GM10847 (cell line): ENCODE measurements around the gene RAX.

Source experiments
- POLR2A ChIP-seq: IDR thresholded peaks from 2 replicates; pipeline ENCODE4 v1.6.1; 2011; ENCODE audit not compliant: insufficient read length; ENCODE audit errors: extremely low read depth

The RAX gene

DNA sequence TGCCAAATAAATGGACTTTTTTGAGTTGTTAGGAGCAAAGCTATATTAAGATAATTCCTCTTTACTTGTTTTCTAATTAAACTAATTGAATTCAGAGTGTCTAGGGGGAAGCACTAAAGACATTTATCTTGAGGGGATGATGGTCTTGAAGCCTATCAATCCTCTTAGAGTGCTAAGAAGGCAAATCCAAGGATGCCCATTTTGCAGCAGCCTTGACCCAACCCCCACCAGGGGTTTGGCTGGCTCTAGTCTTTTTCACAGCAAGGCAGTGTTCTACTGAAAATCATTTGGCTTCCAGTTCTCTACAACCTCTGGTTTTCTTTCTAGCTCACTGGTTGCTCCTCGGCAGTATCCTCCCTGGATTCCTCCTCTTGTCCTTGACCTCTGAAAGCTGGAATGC, 6.5 kb upstream of the RAX start:
- TF ChIP-seq POLR2A = no peak

DNA sequence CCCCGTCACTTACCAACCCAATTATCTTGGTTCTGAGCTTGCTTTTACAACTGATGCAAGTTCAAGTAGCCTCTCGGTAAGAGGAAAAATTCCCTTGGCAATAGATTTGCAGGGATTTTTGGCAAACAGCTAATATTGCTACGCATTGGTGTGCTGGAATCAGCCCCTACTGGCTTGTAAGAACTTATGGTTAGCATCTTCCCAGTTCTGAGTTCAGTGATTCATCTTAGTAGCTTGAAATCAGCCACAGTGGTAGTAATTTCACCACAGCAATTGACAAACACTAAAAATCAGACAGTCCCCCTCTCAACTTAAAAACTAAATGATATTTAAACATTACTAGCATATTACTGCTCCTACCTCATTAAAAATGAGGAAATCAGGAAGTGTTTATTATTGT, 5.9 kb upstream of the RAX start:
- TF ChIP-seq POLR2A = no peak

DNA sequence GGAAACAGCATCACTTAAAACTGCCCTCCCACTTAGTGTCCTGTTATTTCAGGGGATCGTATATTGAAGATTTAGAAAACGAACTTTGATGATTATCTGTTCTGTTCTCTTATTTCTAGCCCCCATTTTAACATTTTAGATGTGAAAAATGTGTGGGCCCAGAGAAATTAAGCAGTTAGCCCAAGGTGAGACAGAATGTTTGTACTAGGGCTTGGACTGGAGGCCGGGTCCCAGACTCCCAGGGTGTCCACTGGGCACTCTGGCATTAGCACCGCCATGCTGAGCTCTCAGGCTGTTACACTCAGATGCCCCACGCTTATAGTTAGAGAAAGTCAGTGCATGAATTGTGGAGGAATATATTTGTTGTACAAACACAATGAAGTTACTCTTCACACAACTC, 5.5 kb upstream of the RAX start:
- no peak for TF ChIP-seq POLR2A

DNA sequence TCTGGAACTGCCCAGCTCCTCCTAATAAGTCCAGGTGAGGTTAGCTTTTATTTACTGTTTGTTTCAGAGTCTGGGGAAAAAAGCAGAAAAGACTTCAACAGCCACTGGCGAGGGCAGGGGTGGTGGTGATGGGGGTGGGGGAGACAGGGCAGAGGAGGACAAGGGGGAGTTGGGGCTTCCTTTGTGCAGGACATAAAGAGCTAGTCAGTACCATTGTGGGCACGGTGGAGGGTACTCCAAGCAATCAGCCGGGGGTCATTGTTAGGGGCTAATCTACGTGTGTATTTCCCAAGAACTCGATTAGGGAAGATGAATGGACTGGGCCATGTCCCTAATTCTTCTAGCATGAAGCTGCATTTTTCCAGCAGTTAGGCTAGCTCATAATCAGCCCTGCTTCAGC, 2.8 kb upstream of the RAX start:
- TF ChIP-seq POLR2A = no peak

DNA sequence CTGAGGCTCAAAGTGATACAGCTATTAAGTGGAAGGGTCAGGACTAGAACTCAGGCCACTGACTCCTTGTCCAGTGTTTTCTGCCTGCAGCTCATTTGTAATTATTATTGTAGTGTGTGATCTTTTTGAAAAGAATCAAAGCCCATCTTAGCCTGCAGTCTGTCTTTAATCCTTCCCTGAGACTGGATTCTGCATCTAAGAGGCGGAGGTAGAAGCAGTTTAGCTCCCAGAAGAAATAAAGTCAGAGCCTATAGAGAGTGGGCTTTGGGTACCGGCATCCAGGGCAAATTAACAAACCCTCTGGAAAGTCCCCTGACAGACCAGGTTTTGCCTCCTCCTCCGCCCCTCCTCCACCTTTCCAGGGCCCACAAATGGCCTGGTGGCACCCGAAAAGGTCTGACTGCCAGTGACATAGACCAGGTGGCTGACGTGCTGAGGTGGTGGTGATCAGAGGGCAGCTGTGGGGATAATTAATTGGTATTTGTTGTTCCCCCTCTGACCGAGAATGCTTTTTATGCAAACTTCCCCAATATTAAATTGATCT, 2.2 kb upstream of the RAX start:
- TF ChIP-seq POLR2A = no peak

DNA sequence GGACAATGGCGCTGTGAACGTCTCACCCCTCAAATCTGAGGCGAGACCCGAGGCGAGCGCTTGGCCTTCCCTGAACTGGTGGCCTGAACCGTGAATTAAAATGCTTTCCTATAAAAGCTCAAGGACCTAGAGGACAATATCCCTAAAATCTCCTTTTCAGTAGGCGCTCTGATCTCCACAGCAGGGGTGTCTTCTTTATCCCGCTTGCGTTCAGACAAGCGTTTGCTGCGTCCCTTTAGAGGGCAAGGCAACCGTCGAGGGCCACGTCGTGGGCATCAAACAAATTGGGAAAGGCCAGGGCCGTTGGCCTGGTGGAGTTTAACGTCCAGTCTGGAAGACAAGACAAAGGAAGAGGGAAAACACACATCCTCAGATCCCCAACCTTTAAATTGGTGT, 1.3 kb upstream of the RAX start:
- no peak for TF ChIP-seq POLR2A

DNA sequence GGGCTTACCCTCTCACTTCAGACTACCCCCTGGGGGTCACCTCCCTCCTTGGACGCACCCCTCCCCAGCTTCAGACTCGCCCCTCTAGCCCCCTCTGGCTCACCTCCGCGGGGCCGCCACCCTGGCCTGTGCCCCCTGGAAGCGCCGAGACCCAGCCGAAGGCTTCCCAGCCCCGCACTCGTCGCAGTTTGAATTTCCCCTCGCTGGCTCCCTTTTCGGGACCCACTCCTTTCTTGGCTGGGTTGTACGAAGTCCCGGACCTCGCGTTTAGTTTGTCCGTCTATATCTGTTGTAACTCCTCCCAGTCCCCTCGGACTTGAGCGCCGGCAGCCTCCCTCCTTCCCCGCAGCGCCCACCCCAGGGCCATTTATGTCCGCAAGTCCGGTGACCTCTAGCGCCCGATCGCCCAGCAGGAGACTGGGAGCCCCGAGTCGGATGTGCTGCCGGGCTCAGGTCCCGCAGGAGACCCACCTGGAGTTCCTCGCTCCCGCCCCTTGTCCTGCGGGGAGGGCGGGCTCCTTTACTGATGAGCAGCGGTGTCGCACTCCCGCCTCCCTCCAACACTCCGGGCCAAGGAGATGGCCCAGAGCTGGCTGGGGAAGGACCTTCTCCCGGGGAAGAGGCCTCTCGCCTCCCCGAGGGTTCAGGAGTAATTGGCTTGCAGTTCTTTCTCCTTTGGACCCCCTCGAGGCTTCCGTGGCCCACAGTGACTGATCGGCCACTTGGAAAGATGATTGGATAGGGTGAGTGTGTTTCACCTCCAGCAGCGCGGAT, 692 bp upstream of the RAX start:
- TF ChIP-seq POLR2A = no peak

DNA sequence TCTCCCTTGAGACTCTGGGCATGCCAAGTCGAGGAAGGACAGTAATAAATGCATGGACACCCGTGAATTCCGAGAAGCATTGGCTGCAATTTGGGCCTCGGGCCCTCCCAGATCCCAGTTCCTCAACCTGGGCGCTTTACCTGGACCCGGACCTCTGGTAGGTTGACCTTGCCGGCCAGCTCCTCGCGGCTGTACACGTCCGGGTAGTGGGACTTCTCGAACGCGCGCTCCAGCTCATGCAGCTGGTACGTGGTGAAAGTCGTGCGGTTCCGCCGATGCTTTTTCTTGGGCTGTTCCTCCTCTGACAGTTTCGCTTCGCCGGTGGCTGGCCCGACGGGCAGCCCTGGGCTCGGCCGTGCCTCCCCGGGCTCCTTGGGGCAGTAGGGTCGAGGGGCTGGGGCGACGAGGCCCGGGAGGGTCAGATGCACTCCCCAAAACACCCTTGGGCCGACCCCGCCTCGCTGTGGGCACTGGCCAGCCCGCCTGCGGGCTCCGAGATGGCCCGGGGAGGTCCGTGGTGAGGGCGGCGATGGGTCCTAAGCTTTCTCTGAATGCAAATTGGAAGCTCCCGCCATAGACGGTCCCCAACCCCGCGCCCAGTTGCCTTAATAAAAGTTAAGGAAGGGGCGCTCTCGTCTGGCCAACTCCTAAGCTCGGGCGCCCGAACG, 899 bp downstream of the RAX start:
- no peak for TF ChIP-seq POLR2A

DNA sequence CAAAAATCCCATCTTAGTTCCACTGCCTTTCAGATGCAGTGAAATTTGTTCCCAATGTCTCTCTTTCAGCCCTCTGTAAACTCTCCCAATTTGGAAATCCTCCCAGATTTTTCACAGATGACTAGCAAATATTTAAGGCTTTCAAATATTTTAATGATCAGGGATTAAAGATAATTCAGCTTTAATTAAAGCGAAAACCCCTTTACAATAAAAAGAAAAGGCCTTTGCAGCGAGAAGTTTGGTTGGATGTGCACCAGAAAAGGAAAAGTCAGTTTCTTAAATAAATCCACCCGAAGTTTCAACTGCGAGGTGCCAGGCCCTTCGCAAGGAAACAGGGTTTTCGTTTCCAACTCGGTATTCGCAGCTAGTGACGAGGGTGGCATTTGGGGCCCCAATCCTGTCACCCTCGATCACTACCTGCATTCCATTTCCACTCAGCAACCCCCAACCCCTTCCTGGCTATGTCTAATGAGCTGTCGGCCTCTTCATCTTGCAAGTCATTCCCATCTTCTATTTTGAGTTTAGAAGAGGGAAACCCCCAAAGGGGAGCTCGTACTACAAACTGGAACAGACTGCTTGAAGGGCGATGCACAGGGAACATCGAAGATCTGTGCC, 1.5 kb downstream of the RAX start:
- TF ChIP-seq POLR2A = no peak

DNA sequence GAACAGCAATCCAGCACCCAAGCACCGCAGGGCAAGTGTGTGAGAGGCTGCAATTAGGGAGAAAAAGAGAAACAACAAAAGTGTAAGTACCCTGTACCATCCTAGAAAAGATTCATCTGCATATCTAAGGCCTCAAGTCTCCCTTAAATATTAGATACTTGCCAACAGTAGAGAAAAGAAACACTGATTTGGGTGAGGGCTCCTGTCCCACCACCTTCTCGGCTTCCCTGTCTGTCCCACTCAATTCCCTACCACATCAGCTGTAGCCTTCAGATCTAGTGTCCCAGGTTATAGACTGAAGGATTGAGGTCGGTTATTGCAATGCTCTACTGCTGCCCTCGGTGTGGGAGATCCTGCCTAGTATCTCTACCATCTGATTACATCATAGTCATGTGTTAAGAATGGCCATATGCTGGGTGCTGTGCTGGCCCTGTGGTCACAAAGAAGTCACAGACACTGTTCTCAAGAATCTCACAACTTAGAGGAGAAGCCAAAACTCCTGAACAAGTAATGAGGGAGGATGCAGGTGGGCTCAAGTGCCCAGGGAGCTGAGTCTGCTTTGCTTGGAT, 2.5 kb downstream of the RAX start:
- TF ChIP-seq POLR2A = no peak

DNA sequence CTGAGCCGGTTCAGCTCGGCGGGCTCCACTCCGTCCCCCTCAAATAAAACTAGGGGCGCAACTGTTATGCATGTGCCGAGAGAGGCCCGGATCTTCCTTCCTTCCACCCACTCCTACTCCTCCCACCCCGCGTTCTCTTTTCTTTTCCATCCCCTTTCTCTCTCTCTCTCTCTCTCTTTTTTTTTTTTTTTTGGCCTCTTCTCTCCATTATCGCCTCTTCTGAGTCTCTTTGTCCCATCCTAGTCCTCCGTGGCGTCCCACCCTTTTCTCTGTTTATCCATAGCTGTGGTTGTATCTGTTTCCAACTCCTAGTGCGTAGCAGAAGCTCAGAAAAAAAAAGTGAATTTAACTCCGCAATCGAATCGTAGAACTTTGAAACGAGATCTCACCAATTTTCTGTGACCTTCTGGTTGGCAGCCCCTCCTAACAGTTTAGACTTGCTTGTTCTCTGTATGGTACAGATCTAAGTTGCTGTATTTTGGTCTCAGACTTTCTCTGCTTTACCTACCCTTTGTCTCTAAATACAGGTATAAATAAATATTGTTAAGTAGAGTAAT, 3.6 kb downstream of the RAX start:
- TF ChIP-seq POLR2A = no peak

DNA sequence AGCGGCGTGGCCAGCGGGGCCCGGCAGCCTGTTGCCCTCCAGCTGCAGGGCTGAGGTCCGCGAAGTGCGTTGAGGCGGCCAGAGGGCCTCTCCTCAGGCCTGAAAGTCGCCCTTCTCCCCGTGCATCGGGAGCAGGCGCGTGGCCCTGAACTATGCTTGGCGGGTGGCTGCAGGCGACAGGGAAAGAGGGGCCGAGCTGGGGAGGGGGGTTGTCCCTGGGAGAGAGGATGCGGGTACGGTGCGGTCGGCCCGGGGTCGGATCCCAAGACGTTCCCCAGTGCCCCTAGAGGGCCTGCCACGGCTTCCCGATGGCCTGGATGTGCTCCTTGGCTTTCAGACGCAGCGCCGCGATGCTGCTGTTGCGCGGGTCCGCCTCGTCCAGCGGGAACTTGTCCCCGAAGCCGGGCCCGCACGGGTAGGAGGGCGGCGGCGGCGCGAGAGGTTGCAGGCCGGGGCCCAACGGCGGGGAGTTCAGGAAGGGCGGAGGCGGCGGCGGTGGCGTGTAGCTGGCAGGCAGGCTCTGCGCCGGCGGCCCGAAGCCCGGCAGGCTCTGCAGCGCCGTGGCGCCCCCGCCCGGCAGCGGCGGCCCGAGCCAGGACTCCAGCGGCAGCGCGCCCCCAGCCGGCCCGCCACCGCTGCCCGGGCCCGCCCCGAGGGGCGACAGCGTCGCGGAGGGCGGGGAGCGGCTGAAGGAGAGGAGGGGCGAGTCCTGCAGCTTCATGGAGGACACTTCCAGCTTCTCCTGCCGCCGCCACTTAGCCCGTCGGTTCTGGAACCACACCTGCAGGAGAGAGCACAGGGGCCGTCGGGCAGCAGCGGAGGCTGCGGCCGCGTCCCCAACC, 4.3 kb downstream of the RAX start:
- no peak for TF ChIP-seq POLR2A

DNA sequence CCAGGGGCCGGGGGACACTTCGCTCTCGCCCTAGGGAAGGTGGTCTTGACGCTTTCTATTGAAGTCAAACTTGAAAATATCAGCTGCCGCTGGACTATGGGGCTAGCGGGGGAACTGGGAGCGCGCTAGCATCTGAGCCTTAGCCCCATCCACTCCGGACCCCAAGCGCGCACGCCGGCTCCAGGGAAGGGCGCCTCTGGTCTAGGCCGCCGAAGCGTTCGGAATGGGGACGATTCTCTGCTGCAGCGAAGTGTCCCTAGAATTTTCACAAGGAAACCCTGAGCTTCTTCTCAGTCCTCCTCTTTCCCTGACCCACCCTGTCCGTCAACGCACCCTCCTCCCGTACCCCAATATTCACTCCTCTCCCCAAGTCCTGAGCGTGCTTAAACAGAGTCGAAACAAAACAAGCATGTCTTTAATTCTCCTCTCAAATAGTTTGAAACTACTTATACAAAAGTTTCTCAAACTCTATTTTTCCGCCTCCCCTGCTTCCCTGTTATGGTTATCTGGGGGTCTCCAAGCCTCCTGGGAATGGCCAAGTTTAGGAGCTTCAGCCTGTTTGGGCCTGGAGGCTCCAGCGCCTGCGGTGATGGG, 5.0 kb downstream of the RAX start:
- TF ChIP-seq POLR2A = no peak

DNA sequence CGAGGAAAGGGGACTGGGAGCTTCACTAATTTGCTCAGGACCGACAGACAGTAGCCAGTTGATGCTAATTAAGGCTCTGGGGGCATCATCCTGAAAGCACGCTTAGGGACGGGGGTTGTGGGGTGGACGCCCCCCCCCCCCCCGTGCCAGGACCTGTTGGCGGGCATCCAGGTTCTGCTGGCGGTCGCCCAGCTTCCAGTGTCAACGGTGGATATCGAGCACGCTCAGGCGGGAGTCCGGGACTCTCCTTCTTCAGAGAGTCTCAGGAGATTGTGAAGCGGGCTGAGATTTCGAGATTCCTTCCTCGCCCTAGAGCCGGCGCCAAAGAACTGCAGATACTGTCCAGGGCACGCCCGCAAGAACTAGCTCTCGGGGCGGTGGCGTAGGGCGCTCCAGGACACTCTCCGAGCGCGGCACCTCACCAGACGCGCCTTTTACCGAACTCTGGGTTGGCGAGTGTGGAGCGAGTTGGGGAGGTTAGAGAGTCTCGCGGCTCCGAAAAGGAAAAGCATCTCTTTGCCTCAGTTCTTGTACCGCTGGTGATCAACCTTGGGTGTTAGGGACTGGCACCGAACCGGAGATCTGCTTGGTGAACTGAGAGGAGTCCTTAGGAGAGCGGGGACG, 5.6 kb downstream of the RAX start:
- no peak for TF ChIP-seq POLR2A

DNA sequence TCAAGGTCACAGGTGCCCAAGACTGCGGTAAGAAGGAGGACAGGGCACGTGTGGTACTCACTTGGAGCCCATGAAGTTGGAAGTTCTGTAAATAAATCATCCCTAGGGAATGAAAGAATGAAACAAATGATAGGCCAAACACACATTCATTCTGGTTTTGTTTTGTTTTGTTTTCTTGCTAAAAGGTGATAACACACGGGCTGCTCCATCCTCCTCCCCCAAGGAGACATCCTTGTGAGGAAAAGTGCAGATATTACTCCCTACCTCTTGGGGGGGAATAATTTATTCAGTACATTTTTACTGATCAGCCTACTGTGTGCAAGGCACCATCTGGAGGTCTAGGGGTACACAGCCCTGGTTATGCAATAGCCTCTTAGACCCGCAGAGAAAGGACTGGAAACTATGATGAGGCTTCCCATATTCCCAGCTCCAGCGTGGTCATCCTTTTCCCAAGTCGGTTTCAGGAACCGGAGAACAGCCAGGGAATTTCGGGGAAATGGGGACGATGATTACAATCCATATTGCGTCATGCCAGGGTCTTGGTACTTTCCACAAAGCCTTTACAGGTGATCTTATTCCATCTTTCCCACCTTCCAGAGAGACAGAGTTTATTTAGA, 6.3 kb downstream of the RAX start:
- TF ChIP-seq POLR2A = no peak
